Smooth muscle cell (in vitro differentiated cells): ENCODE data around the gene RNF175. TPM values are rescaled to one million over a fixed set of nuclear protein-coding genes. Genes with fewer than 3 reads are reported as not detected.

Experiments used
- DNase-seq: peaks from one replicate; lab custom pipeline; 2025; ENCODE audit not compliant: unreplicated experiment; lab: John Stamatoyannopoulos, UW
- H2AFZ ChIP-seq: fragments of 200-600 bp; sonication (generic); 2 replicates; pipeline ENCODE4 v1.6.0; 2016; ENCODE audit warnings: antibody characterized with exemption, low read depth, mild to moderate bottlenecking
- H3F3A ChIP-seq: fragments of 200-600 bp; sonication (generic); 2 replicates; pipeline ENCODE4 v1.6.0; 2017; ENCODE audit warnings: antibody characterized with exemption, low read depth
- H3K27ac ChIP-seq: fragments of 200-600 bp; sonication (generic); 2 replicates; pipeline ENCODE4 v1.5.1; 2016; ENCODE audit warnings: low read depth, mild to moderate bottlenecking
- H3K27me3 ChIP-seq: fragments of 200-600 bp; sonication (generic); 2 replicates; pipeline ENCODE4 v1.6.1; 2016; ENCODE audit warnings: low read depth, mild to moderate bottlenecking
- H3K36me3 ChIP-seq: fragments of 200-600 bp; sonication (generic); 2 replicates; pipeline ENCODE4 v1.5.1; 2016; ENCODE audit warnings: low read depth
- H3K4me1 ChIP-seq: fragments of 200-600 bp; sonication (generic); 2 replicates; pipeline ENCODE4 v1.5.1; 2016; ENCODE audit warnings: low read depth
- H3K4me2 ChIP-seq: fragments of 200-600 bp; sonication (generic); 2 replicates; pipeline ENCODE4 v1.6.0; 2016; ENCODE audit warnings: mild to moderate bottlenecking
- H3K4me3 ChIP-seq: fragments of 200-600 bp; sonication (generic); 2 replicates; pipeline ENCODE4 v1.5.1; 2016; ENCODE audit warnings: mild to moderate bottlenecking
- H3K79me2 ChIP-seq: fragments of 200-600 bp; sonication (generic); 2 replicates; pipeline ENCODE4 v1.6.0; 2016; ENCODE audit warnings: low read depth, mild to moderate bottlenecking
- H3K9ac ChIP-seq: fragments of 200-600 bp; sonication (generic); 2 replicates; pipeline ENCODE4 v1.6.0; 2016; ENCODE audit warnings: low read depth
- H3K9me3 ChIP-seq: fragments of 200-600 bp; sonication (generic); replicated peaks from 2 replicates; pipeline ENCODE4 v1.5.1; 2016; ENCODE audit warnings: low read depth
- H4K20me1 ChIP-seq: fragments of 200-600 bp; sonication (generic); 2 replicates; pipeline ENCODE4 v1.6.0; 2016; ENCODE audit warnings: low read depth
- WGBS: methylation state at CpG from one replicate; pipeline ENCODE4 v1.1.7; 2016; ENCODE audit warnings: low lambda C conversion rate; 5-methylcytosine and 5-hydroxymethylcytosine counted together
- polyA plus RNA-seq: library from polyadenylated mRNA; unstranded; fragments of >200 nt; fragmentation: Nextera tagmentation; extraction: Ambion mirVana; gene quantifications from 2 replicates; pipeline ENCODE4 v1.2.1, GENCODE V29; 2016
- total RNA-seq: library from RNA; depleted of rRNA; stranded (reverse); fragments of >200 nt; gene quantifications from 2 replicates; pipeline ENCODE4 v1.2.3, GENCODE V29; 2014
- TF ChIP-seq, protein P1 (sequence below): fragments of 200-600 bp; sonication (generic); IDR thresholded peaks from 2 replicates; pipeline ENCODE4 v1.5.1; 2017; ENCODE audit warnings: borderline replicate concordance, mild to moderate bottlenecking, antibody characterized with exemption; ENCODE audit not compliant: insufficient read depth, poor library complexity, severe bottlenecking

RNF175 gene
- total and polyA plus RNA-seq, 2 experiments from 2014 or later: 0.27 to 0.87 TPM

DNA sequence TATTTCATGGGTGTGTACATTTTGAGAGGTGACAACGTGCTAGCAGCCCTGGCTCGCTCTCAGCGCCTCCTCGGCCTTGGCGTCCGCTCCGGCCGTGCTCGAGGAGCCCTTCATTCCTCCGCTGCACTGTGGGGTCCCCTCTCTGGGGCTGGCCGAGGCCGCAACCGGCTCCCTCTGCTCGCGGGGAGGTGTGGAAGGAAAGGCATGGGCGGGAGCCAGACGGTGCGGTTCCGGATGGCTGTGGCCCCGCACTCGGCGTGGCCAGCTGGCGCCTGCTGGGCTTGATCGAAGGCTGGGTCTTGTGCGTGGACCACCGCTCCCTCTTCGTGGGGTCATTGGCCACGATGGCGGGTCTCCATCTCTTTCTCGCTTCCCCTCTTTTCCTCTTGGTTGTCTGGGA, 46.2 kb upstream of the RNF175 start:
- no peak overlapping the region for H3K4me3 ChIP-seq
- H3K27me3 ChIP-seq: no peaks in the 10 kb centered on the region
- H4K20me1 ChIP-seq: no peaks in the 10 kb centered on the region
- no peak overlapping the region for H3K4me2 ChIP-seq
- H3K36me3 ChIP-seq: no peaks in the 10 kb centered on the region
- H3K9ac ChIP-seq: no peak overlapping the region
- peaks cover 8% of the 10 kb centered on the region for H3K4me1 ChIP-seq
- TF ChIP-seq, protein P1, sequence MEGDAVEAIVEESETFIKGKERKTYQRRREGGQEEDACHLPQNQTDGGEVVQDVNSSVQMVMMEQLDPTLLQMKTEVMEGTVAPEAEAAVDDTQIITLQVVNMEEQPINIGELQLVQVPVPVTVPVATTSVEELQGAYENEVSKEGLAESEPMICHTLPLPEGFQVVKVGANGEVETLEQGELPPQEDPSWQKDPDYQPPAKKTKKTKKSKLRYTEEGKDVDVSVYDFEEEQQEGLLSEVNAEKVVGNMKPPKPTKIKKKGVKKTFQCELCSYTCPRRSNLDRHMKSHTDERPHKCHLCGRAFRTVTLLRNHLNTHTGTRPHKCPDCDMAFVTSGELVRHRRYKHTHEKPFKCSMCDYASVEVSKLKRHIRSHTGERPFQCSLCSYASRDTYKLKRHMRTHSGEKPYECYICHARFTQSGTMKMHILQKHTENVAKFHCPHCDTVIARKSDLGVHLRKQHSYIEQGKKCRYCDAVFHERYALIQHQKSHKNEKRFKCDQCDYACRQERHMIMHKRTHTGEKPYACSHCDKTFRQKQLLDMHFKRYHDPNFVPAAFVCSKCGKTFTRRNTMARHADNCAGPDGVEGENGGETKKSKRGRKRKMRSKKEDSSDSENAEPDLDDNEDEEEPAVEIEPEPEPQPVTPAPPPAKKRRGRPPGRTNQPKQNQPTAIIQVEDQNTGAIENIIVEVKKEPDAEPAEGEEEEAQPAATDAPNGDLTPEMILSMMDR: no peak
- DNase-seq: no peak
- H3K79me2 ChIP-seq: no peaks in the 10 kb centered on the region
- no peak overlapping the region for H2AFZ ChIP-seq
- no peaks in the 10 kb centered on the region for H3F3A ChIP-seq
- 95% methylated on average over 28 of the region's 30 CpGs for WGBS
- no peak overlapping the region for H3K27ac ChIP-seq
- no peaks in the 10 kb centered on the region for H3K9me3 ChIP-seq

DNA sequence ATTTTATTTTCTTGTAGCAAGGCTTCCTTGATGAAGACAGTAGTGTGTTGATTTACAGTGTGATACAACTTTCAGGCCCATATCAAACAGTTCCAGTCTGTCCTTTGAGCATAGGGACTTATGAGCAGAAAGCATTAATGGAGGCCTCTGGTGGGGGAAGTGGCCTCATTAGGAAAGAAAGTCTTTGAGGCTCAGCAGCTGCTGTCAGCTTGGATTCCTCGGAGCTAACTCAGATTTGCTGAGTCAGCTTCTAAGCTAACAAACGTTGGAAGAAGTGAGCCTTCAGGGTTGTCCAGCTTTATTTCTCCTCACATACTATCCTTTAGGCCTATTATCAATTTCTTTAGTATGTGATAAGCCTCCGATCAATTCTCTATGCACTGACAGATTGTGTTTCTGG, 44.9 kb upstream of the RNF175 start:
- Histone ChIP-seq H3K36me3 (no peaks in the 10 kb centered on the region), H3K4me3 (no peak overlapping the region), H3F3A (no peaks in the 10 kb centered on the region), H4K20me1 (no peaks in the 10 kb centered on the region), H3K79me2 (no peaks in the 10 kb centered on the region), H3K27me3 (no peaks in the 10 kb centered on the region), H3K27ac (peak overlapping the region; percentile 21), H3K9ac (no peak overlapping the region), H2AFZ (no peak overlapping the region), H3K9me3 (no peaks in the 10 kb centered on the region), H3K4me2 (peak overlapping the region; percentile 43), H3K4me1 (peaks cover 14% of the 10 kb centered on the region)
- no peak for DNase-seq
- TF ChIP-seq, protein P1: no peak
- 27% methylated on average over 3 of the region's 3 CpGs for WGBS

GRCh38 chr4:153799694-153800074, 39.9 kb upstream of the RNF175 start:
- Histone ChIP-seq H3K27me3 (peaks cover 36% of the 10 kb centered on the region), H3K4me3 (no peak overlapping the region), H3K79me2 (no peaks in the 10 kb centered on the region), H3K4me2 (no peak overlapping the region), H3K36me3 (no peaks in the 10 kb centered on the region), H3K27ac (no peak overlapping the region), H3F3A (no peaks in the 10 kb centered on the region), H3K9me3 (no peaks in the 10 kb centered on the region), H4K20me1 (no peaks in the 10 kb centered on the region), H3K4me1 (peaks cover 9% of the 10 kb centered on the region), H3K9ac (no peak overlapping the region), H2AFZ (no peak overlapping the region)
- TF ChIP-seq, protein P1: no peak
- 24% methylated on average over 2 of the region's 2 CpGs for WGBS
- no peak for DNase-seq

DNA sequence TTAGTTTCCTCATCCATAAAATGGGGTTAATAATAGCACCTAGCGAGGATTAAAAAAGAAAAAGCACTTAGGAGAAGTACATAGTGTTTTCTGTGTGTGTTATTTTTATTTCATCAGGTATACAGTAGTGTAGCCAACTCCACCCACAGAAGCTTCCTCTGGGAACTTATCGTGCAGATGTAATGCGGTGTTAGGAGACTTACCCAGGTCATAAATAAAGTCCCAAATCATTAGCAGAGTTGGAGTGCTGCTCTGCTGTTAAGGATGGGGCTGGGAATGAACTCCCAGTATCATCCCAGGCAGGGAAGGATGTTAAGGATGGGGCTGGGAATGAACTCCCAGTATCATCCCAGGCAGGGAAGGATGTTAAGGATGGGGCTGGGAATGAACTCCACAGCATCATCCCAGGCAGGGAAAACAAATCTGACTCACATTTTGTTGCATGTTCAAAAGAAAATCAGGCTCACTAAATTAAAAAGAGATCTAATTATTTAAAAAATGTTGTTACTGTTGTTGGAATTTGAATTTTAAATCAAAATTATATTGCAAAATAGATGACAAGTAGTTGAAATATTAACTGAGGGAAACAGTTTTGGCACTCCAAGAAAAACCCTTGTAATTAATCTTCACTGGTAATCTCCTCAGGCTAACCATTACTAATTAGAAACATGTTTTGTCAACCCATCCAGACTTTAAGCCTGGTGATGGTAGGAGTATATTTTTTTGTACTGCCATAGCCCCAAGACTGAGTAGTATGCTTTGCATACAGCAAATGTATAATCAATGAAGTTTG, 39.3 kb upstream of the RNF175 start:
- Histone ChIP-seq H3K4me2 (no peak overlapping the region), H3K4me3 (no peak overlapping the region), H3K27ac (no peak overlapping the region), H3F3A (no peaks in the 10 kb centered on the region), H3K36me3 (no peaks in the 10 kb centered on the region), H3K27me3 (peaks cover 42% of the 10 kb centered on the region), H3K4me1 (peaks cover 6% of the 10 kb centered on the region), H3K79me2 (no peaks in the 10 kb centered on the region), H3K9ac (no peak overlapping the region), H3K9me3 (no peaks in the 10 kb centered on the region), H4K20me1 (no peaks in the 10 kb centered on the region), H2AFZ (no peak overlapping the region)
- DNase-seq: no peak
- TF ChIP-seq, protein P1: no peak
- 87% methylated on average over 3 of the region's 3 CpGs for WGBS
